ENCODE results near the gene OR2K2.

The OR2K2 gene

DNA sequence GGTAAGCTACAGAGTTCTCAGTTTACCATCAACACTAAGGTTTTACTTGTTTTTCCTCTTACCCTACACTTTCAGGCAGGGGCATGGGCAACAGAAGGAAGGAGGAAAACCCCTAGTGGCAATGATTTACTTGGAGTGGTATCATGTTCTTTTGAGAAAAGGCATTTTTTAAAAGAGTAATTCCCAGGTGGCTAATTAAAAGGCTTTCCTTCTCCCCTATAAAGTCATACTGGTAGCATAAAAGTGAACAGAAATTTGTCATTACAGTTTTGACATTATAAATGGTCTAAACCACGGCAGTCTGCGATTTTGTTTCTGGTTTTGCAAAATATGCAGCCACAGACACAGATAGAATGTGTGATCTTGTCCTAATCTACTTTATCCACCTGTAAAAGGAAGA lies 30.9 kb upstream of the OR2K2 start:
- H3K79me2 ChIP-seq (ENCODE audit: insufficient read depth, low read length): no peaks in the 10 kb centered on the region
- H3K27me3 ChIP-seq (ENCODE audit: insufficient read depth, low read length): no peaks in the 10 kb centered on the region
- peaks cover 50% of the 10 kb centered on the region for H3K36me3 ChIP-seq (ENCODE audit: insufficient read depth, low read length)
- no peaks in the 10 kb centered on the region for H3F3A ChIP-seq (ENCODE audit: insufficient read depth, low read length)
- no peak overlapping the region for H3K27ac ChIP-seq (ENCODE audit: low read depth, low read length, poor library complexity, severe bottlenecking)
- H2AFZ ChIP-seq (ENCODE audit: low read length): no peak overlapping the region
- H3K4me2 ChIP-seq (ENCODE audit: low read length): no peak overlapping the region
- no peak for TF ChIP-seq EZH2 (IDR thresholded peaks at IDR 0.05; ENCODE audit: borderline replicate concordance, low read length)
- TF ChIP-seq, protein P1, sequence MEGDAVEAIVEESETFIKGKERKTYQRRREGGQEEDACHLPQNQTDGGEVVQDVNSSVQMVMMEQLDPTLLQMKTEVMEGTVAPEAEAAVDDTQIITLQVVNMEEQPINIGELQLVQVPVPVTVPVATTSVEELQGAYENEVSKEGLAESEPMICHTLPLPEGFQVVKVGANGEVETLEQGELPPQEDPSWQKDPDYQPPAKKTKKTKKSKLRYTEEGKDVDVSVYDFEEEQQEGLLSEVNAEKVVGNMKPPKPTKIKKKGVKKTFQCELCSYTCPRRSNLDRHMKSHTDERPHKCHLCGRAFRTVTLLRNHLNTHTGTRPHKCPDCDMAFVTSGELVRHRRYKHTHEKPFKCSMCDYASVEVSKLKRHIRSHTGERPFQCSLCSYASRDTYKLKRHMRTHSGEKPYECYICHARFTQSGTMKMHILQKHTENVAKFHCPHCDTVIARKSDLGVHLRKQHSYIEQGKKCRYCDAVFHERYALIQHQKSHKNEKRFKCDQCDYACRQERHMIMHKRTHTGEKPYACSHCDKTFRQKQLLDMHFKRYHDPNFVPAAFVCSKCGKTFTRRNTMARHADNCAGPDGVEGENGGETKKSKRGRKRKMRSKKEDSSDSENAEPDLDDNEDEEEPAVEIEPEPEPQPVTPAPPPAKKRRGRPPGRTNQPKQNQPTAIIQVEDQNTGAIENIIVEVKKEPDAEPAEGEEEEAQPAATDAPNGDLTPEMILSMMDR (IDR thresholded peaks at IDR 0.05; ENCODE audit: low read length): no peak
- H3K4me3 ChIP-seq (ENCODE audit: low read depth, low read length, poor library complexity, severe bottlenecking): no peak overlapping the region
- no peaks in the 10 kb centered on the region for H3K9me2 ChIP-seq (ENCODE audit: low read depth, low read length)
- H3K4me1 ChIP-seq (ENCODE audit: insufficient read depth, low read length, severe bottlenecking): no peaks in the 10 kb centered on the region
- H3K9me3 ChIP-seq (ENCODE audit: low read length): no peaks in the 10 kb centered on the region
- no peak overlapping the region for H3K9ac ChIP-seq (ENCODE audit: low read length)
- no peaks in the 10 kb centered on the region for H4K20me1 ChIP-seq (ENCODE audit: insufficient read depth, low read length)

GRCh38 chr9:111356481-111357244 lies 26.6 kb upstream of the OR2K2 start:
- no peak overlapping the region for H2AFZ ChIP-seq (ENCODE audit: low read length)

DNA sequence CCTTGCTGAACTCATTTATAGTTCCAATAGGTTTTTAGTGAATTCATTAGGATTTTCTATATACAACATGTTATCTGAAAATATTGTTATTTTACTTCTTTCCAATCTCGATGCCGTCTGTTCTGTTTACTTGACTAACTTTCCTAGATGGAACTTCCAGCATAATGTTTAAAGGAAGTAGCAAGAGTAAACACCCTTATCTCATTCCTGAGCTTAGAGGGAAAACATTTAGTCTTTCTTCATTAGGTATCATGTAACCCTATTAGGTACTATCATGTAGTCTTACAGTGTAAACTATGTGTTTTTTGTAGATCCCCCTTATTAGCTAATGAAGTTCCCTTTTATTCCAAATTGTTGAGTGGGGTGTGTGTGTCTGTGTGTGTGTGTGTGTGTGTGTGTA lies 22.5 kb upstream of the OR2K2 start:
- H2AFZ ChIP-seq (ENCODE audit: low read length): no peak overlapping the region
- H3K36me3 ChIP-seq (ENCODE audit: insufficient read depth, low read length): no peaks in the 10 kb centered on the region
- TF ChIP-seq EZH2 (IDR thresholded peaks at IDR 0.05; ENCODE audit: borderline replicate concordance, low read length): no peak
- TF ChIP-seq, protein P1 (IDR thresholded peaks at IDR 0.05; ENCODE audit: low read length): no peak
- no peaks in the 10 kb centered on the region for H3K79me2 ChIP-seq (ENCODE audit: insufficient read depth, low read length)
- no peak overlapping the region for H3K9ac ChIP-seq (ENCODE audit: low read length)
- no peaks in the 10 kb centered on the region for H3K9me3 ChIP-seq (ENCODE audit: low read length)
- H3K4me2 ChIP-seq (ENCODE audit: low read length): no peak overlapping the region
- H3K4me1 ChIP-seq (ENCODE audit: insufficient read depth, low read length, severe bottlenecking): no peaks in the 10 kb centered on the region
- H3K27me3 ChIP-seq (ENCODE audit: insufficient read depth, low read length): no peaks in the 10 kb centered on the region
- no peaks in the 10 kb centered on the region for H4K20me1 ChIP-seq (ENCODE audit: insufficient read depth, low read length)
- H3K9me2 ChIP-seq (ENCODE audit: low read depth, low read length): no peaks in the 10 kb centered on the region
- H3K27ac ChIP-seq (ENCODE audit: low read depth, low read length, poor library complexity, severe bottlenecking): no peak overlapping the region
- no peaks in the 10 kb centered on the region for H3F3A ChIP-seq (ENCODE audit: insufficient read depth, low read length)
- H3K4me3 ChIP-seq (ENCODE audit: low read depth, low read length, poor library complexity, severe bottlenecking): no peak overlapping the region

More at GRCh38 chr9:111356481-111357244, 26.6 kb upstream of the OR2K2 start:
- Histone ChIP-seq H3K9ac (ENCODE audit: low read length) (no peak overlapping the region), H3K9me3 (ENCODE audit: low read length) (no peaks in the 10 kb centered on the region), H3F3A (ENCODE audit: insufficient read depth, low read length) (no peaks in the 10 kb centered on the region), H3K4me2 (ENCODE audit: low read length) (no peak overlapping the region), H3K36me3 (ENCODE audit: insufficient read depth, low read length) (peaks cover 12% of the 10 kb centered on the region; the same call in 1 of the 2 replicates), H3K9me2 (ENCODE audit: low read depth, low read length) (no peaks in the 10 kb centered on the region), H3K27ac (ENCODE audit: low read depth, low read length, poor library complexity, severe bottlenecking) (no peak overlapping the region), H3K4me3 (ENCODE audit: low read depth, low read length, poor library complexity, severe bottlenecking) (no peak overlapping the region), H3K27me3 (ENCODE audit: insufficient read depth, low read length) (no peaks in the 10 kb centered on the region), H4K20me1 (ENCODE audit: insufficient read depth, low read length) (no peaks in the 10 kb centered on the region), H3K79me2 (ENCODE audit: insufficient read depth, low read length) (no peaks in the 10 kb centered on the region), H3K4me1 (ENCODE audit: insufficient read depth, low read length, severe bottlenecking) (no peaks in the 10 kb centered on the region)
- TF ChIP-seq EZH2 (IDR thresholded peaks at IDR 0.05; ENCODE audit: borderline replicate concordance, low read length): no peak
- TF ChIP-seq, protein P1 (IDR thresholded peaks at IDR 0.05; ENCODE audit: low read length): no peak
